A673 (cell line): ENCODE measurements around the gene UTP25. TPM values are rescaled to one million over a fixed set of nuclear protein-coding genes. Genes with fewer than 3 reads are reported as not detected.
A peak's percentile ranks its signal among the peaks of the same experiment; 100 is the strongest.

Experiments
- BruUV-seq: library from RNA; stranded (reverse); fragments of 400-500 nt; replicated peaks from 2 replicates; lab custom pipeline; 2021; lab: Mats Ljungman, UMichigan
- CTCF ChIA-PET: fragments of 300-600 bp; sonication (Branson Sonifier 250); formaldehyde crosslinking; loops from one replicate; lab custom pipeline; 2022; ENCODE audit warnings: antibody characterized with exemption; lab: Charles Lee
- POLR2A ChIA-PET: fragments of 300-600 bp; sonication (Branson Sonifier 250); formaldehyde crosslinking; loops from one replicate; lab custom pipeline; 2022; ENCODE audit warnings: antibody characterized with exemption; ENCODE audit not compliant: low non-redundant PET; lab: Charles Lee
- DNase-seq: peaks from one replicate; pipeline ENCODE4 v3.0.0-alpha.2; 2015; ENCODE audit warnings: low spot score
- H3K27ac ChIP-seq: fragments of 200-600 bp; sonication (generic); 2 replicates; pipeline ENCODE4 v1.5.1; 2016; ENCODE audit warnings: mixed run types, low read depth, mild to moderate bottlenecking, mixed read lengths, antibody characterized with exemption, low read length; ENCODE audit not compliant: poor library complexity, severe bottlenecking
- H3K27me3 ChIP-seq: fragments of 200-600 bp; sonication (generic); replicated peaks from 2 replicates; pipeline ENCODE4 v1.6.1; 2017; ENCODE audit warnings: mixed run types, low read depth, mild to moderate bottlenecking, mixed read lengths, antibody characterized with exemption, low read length; ENCODE audit not compliant: insufficient read depth, poor library complexity
- H3K36me3 ChIP-seq: fragments of 200-600 bp; sonication (generic); 2 replicates; pipeline ENCODE4 v1.6.1; 2016; ENCODE audit warnings: mixed run types, mild to moderate bottlenecking, mixed read lengths, antibody characterized with exemption, low read length; ENCODE audit not compliant: insufficient read depth, poor library complexity, severe bottlenecking
- H3K4me1 ChIP-seq: fragments of 200-600 bp; sonication (generic); 2 replicates; pipeline ENCODE4 v1.6.1; 2017; ENCODE audit warnings: mixed run types, mild to moderate bottlenecking, mixed read lengths, antibody characterized with exemption, low read length; ENCODE audit not compliant: insufficient read depth, poor library complexity, severe bottlenecking
- H3K4me3 ChIP-seq: fragments of 200-600 bp; sonication (generic); 2 replicates; pipeline ENCODE4 v1.5.1; 2016; ENCODE audit warnings: low read depth, mixed run types, mild to moderate bottlenecking, mixed read lengths, low read length; ENCODE audit not compliant: poor library complexity, severe bottlenecking
- H3K9me3 ChIP-seq: fragments of 200-600 bp; sonication (generic); 2 replicates; pipeline ENCODE4 v1.6.1; 2016; ENCODE audit warnings: mixed run types, low read depth, mild to moderate bottlenecking, mixed read lengths, antibody characterized with exemption, low read length; ENCODE audit not compliant: poor library complexity, severe bottlenecking
- EZH2 ChIP-seq: fragments of 200-600 bp; sonication (generic); IDR thresholded peaks from 2 replicates; pipeline ENCODE4 v1.6.1; 2017; ENCODE audit warnings: borderline replicate concordance, low read depth, mild to moderate bottlenecking, mixed read lengths, antibody characterized with exemption, low read length; ENCODE audit not compliant: poor library complexity, severe bottlenecking
- intact Hi-C: fragments of 100-400 bp; cut with micrococcal nuclease; formaldehyde crosslinking; loops from one replicate; pipeline ENCODE4 v1.10.0; 2022; ENCODE audit not compliant: unreplicated experiment
- total RNA-seq: library from RNA; stranded (reverse); gene quantifications from 2 replicates; pipeline ENCODE4 v1.2.3, GENCODE V29; 2021
- TF ChIP-seq, protein P1 (sequence below): fragments of 300-800, 200-600 bp; sonication (generic); conservative IDR thresholded peaks from 2 replicates; pipeline ENCODE4 v1.5.1; 2017; ENCODE audit warnings: low read depth, mild to moderate bottlenecking, antibody characterized with exemption, low read length, moderate library complexity, mixed read lengths

Gene UTP25
- total RNA-seq, 1 experiment from 2014 or later = 11.5 TPM

DNA sequence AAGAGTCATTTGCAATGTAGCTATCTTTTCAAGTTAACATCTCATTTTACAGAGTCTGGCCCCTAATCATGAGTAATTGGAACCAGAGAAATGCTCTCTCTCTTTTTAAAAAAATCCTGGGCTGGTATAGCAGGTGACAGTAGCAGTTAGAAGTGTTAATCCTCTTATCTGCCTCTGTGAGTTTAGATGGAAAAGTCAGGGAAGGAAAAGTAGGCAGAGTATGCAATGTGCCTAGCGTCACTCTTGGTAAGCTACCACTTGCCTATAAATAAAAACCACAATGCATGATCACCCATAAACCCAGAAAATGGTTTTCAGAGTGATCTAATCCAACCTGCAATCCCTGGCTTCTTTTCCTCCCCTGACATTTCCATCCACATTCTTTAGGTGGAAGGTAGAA, 43.2 kb downstream of the UTP25 start:
- Histone ChIP-seq H3K27ac (peak overlapping the region; percentile 28), H3K36me3 (no peaks in the 10 kb centered on the region), H3K4me1 (peaks cover 30% of the 10 kb centered on the region), H3K9me3 (peaks cover 10% of the 10 kb centered on the region), H3K27me3 (no peaks in the 10 kb centered on the region), H3K4me3 (no peak overlapping the region)
- ChIA-PET CTCF (interaction anchor here (0.7 kb wide), 1 partner anchor 10 kb away, joined by 3 read pairs; no protein-coding TSS in a partner anchor), POLR2A (interaction anchor here (0.6 kb wide), 1 partner anchor 1865 kb away, joined by 3 read pairs; no protein-coding TSS in a partner anchor)
- DNase-seq = no peak
- no TSS peak for BruUV-seq
- TF ChIP-seq, protein P1, sequence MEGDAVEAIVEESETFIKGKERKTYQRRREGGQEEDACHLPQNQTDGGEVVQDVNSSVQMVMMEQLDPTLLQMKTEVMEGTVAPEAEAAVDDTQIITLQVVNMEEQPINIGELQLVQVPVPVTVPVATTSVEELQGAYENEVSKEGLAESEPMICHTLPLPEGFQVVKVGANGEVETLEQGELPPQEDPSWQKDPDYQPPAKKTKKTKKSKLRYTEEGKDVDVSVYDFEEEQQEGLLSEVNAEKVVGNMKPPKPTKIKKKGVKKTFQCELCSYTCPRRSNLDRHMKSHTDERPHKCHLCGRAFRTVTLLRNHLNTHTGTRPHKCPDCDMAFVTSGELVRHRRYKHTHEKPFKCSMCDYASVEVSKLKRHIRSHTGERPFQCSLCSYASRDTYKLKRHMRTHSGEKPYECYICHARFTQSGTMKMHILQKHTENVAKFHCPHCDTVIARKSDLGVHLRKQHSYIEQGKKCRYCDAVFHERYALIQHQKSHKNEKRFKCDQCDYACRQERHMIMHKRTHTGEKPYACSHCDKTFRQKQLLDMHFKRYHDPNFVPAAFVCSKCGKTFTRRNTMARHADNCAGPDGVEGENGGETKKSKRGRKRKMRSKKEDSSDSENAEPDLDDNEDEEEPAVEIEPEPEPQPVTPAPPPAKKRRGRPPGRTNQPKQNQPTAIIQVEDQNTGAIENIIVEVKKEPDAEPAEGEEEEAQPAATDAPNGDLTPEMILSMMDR = no peak
- no peak for TF ChIP-seq EZH2
- intact Hi-C loops = no loop called here

DNA sequence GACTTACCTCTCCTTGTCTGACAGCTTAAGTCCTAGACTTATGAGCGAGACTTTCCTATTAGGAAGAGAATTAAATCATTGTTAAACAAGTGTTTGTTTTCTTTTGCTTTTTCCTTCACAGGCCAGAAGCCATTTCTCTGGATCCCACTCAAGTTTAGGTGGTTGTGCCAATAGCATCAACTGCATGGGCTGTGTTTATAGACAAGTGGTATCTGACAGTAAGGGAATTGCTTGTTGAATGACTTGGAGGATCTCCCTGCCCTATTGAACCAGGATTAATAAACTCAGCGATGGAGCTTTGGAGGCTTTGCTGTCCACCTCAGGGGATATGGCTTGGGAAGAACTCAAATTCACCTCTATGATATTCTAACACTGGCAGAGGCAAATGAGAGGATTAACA, 43.7 kb downstream of the UTP25 start:
- no peak overlapping the region for H3K27ac ChIP-seq
- H3K4me1 ChIP-seq = peaks cover 34% of the 10 kb centered on the region
- intact Hi-C loops = no loop called here
- ChIA-PET POLR2A (no interaction called here), CTCF (no interaction called here)
- no peak for DNase-seq
- H3K9me3 ChIP-seq = peaks cover 8% of the 10 kb centered on the region
- BruUV-seq = no TSS peak
- H3K27me3 ChIP-seq = no peaks in the 10 kb centered on the region
- H3K36me3 ChIP-seq = no peaks in the 10 kb centered on the region
- no peak for TF ChIP-seq EZH2
- TF ChIP-seq, protein P1 = no peak
- H3K4me3 ChIP-seq = no peak overlapping the region

DNA sequence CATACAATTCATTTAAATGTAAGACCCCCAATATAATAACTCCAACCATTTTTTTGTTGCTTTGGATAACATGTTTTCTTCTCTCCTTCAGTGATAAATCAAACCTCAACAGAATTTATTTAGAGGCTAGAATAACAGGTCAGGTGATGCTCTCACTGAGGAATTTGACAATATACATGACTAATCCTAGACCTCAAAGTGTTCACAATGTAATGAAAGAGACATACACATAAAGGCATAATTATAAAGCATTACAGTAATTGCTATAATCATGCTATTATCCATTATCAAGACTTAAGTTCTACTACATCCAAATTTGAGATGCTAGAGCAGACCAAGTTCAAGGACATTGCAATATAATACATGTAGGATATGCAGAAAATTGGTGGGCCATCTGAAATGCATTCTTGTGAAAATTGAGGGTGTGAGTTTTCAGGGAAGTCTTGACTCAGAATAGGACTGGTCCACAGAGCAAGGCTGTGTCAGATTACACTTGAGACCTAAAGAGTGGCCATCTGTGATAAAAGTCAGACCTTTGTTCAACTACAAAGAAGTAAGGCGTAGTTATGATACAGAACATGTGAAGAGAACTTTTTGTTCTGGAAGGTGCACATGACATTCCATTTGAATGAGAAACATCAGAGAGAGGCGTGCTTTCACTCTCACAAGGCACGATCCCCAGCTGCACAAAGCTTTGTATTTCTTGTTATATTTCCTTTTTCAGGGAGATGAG, 45.5 kb downstream of the UTP25 start:
- H3K36me3 ChIP-seq = no peaks in the 10 kb centered on the region
- peaks cover 46% of the 10 kb centered on the region for H3K4me1 ChIP-seq
- no peak for DNase-seq
- H3K9me3 ChIP-seq = peaks cover 1% of the 10 kb centered on the region
- BruUV-seq = no TSS peak
- H3K4me3 ChIP-seq = no peak overlapping the region
- intact Hi-C loops = no loop called here
- H3K27me3 ChIP-seq = no peaks in the 10 kb centered on the region
- POLR2A ChIA-PET = no interaction called here
- CTCF ChIA-PET = no interaction called here
- TF ChIP-seq, protein P1 = no peak
- TF ChIP-seq EZH2 = no peak
- H3K27ac ChIP-seq = no peak overlapping the region
